Astrocyte (in vitro differentiated cells and primary cell): ENCODE data around the gene BTN2A1. TPM values are rescaled to one million over a fixed set of nuclear protein-coding genes. Genes with fewer than 3 reads are reported as not detected.

Source experiments
- DNase-seq: peaks from one replicate; pipeline ENCODE4 v3.0.0-alpha.2; 2010; ENCODE audit warnings: low read depth
- FAIRE-seq: peaks from 2 replicates; lab custom pipeline; 2011; peaks lifted over from hg19 to GRCh38; lab: Jason Lieb, UNC
- H2AFZ ChIP-seq: 2 replicates; pipeline ENCODE4 v1.6.0; 2012; ENCODE audit warnings: low read depth, low read length, inconsistent platforms
- H3K27ac ChIP-seq: 2 replicates; pipeline ENCODE4 v1.5.1; 2011; ENCODE audit warnings: low read depth, low read length, inconsistent platforms
- H3K27me3 ChIP-seq: 2 replicates; pipeline ENCODE4 v1.6.0; 2011; ENCODE audit warnings: low read length, inconsistent platforms; ENCODE audit not compliant: insufficient read depth
- H3K36me3 ChIP-seq: 2 replicates; pipeline ENCODE4 v1.5.1; 2011; ENCODE audit warnings: low read length, inconsistent platforms; ENCODE audit not compliant: insufficient read depth
- H3K4me1 ChIP-seq: 2 replicates; pipeline ENCODE4 v1.5.1; 2011; ENCODE audit warnings: low read length, inconsistent platforms; ENCODE audit not compliant: insufficient read depth
- H3K4me2 ChIP-seq: 2 replicates; pipeline ENCODE4 v1.6.0; 2012; ENCODE audit warnings: low read length, inconsistent platforms
- H3K4me3 ChIP-seq: 2 replicates; pipeline ENCODE4 v1.5.1; 2011; ENCODE audit warnings: low read depth, mild to moderate bottlenecking, low read length, inconsistent platforms; ENCODE audit not compliant: insufficient read depth
- H3K79me2 ChIP-seq: 2 replicates; pipeline ENCODE4 v1.6.0; 2012; ENCODE audit warnings: mild to moderate bottlenecking, low read length, inconsistent platforms; ENCODE audit not compliant: insufficient read depth
- H3K9ac ChIP-seq: 2 replicates; pipeline ENCODE4 v1.6.0; 2012; ENCODE audit warnings: mild to moderate bottlenecking, low read length, inconsistent platforms
- H3K9me3 ChIP-seq: 2 replicates; pipeline ENCODE4 v1.5.1; 2012; ENCODE audit warnings: low read depth, mild to moderate bottlenecking, low read length, inconsistent platforms; ENCODE audit not compliant: insufficient read depth
- H4K20me1 ChIP-seq: 2 replicates; pipeline ENCODE4 v1.6.0; 2012; ENCODE audit warnings: low read length, inconsistent platforms; ENCODE audit not compliant: insufficient read depth
- H3K27ac Mint-ChIP-seq: one replicate; pipeline ENCODE4 v1.8.0; 2021; ENCODE audit warnings: mild to moderate bottlenecking, mixed read lengths; ENCODE audit not compliant: unreplicated experiment
- H3K27me3 Mint-ChIP-seq: one replicate; pipeline ENCODE4 v1.8.0; 2021; ENCODE audit warnings: low read depth, mixed read lengths; ENCODE audit not compliant: unreplicated experiment
- H3K36me3 Mint-ChIP-seq: one replicate; pipeline ENCODE4 v1.8.0; 2021; ENCODE audit warnings: low read depth, mixed read lengths; ENCODE audit not compliant: unreplicated experiment
- H3K4me1 Mint-ChIP-seq: one replicate; pipeline ENCODE4 v1.8.0; 2021; ENCODE audit warnings: low read depth, mixed read lengths; ENCODE audit not compliant: unreplicated experiment
- H3K4me3 Mint-ChIP-seq: one replicate; pipeline ENCODE4 v1.8.0; 2021; ENCODE audit warnings: mild to moderate bottlenecking, moderate library complexity, mixed read lengths; ENCODE audit not compliant: unreplicated experiment
- H3K9me3 Mint-ChIP-seq: one replicate; pipeline ENCODE4 v1.8.0; 2021; ENCODE audit warnings: mild to moderate bottlenecking, mixed read lengths; ENCODE audit not compliant: unreplicated experiment
- CTCF ChIP-seq: IDR thresholded peaks from 2 replicates; pipeline ENCODE4 v1.5.1; 2011; ENCODE audit warnings: low read depth, mild to moderate bottlenecking, inconsistent platforms, low read length, moderate library complexity; ENCODE audit not compliant: insufficient read depth
- EZH2 ChIP-seq: IDR thresholded peaks from 2 replicates; pipeline ENCODE4 v1.6.1; 2012; ENCODE audit warnings: mild to moderate bottlenecking, low read length, inconsistent platforms; ENCODE audit not compliant: insufficient read depth
- total RNA-seq: library from RNA; stranded (reverse); gene quantifications from 2 replicates; pipeline ENCODE4 v1.2.1, GENCODE V29; 2021

BTN2A1 gene
- total RNA-seq, 1 donor from 2014 or later: 50.4 TPM

- Mint-ChIP-seq H3K36me3 (no peaks in the 10 kb centered on the region), H3K4me3 (no peak overlapping the region), H3K27ac (no peak overlapping the region), H3K4me1 (peaks cover 16% of the 10 kb centered on the region), H3K27me3 (no peaks in the 10 kb centered on the region), H3K9me3 (no peaks in the 10 kb centered on the region)
- no peaks in the 10 kb centered on the region for H3K9me3 ChIP-seq
- no peak overlapping the region for H3K9ac ChIP-seq
- no peak overlapping the region for H3K27ac ChIP-seq
- H3K4me2 ChIP-seq: no peak overlapping the region
- FAIRE-seq (no peak), DNase-seq (no peak)
- TF ChIP-seq CTCF (no peak), EZH2 (no peak)
- H3K27me3 ChIP-seq: no peaks in the 10 kb centered on the region
- H4K20me1 ChIP-seq: no peaks in the 10 kb centered on the region
- no peaks in the 10 kb centered on the region for H3K4me1 ChIP-seq
- no peak overlapping the region for H3K4me3 ChIP-seq
- no peaks in the 10 kb centered on the region for H3K79me2 ChIP-seq
- H2AFZ ChIP-seq: no peak overlapping the region
- H3K36me3 ChIP-seq: no peaks in the 10 kb centered on the region
Observed at GRCh38 chr6:26516481-26517427, 59.0 kb downstream of the BTN2A1 start.

Other genes with a start within 250 kb of the BTN2A1 start
- gene BTN3A2, start 92.8 kb upstream of the BTN2A1 start, total RNA-seq: 31.7 and 34.1 TPM in 2 replicates
- 19.9 and 25.1 TPM in 2 replicates for gene BTN2A2, start 74.8 kb upstream of the BTN2A1 start, total RNA-seq
- gene BTN3A1, start 55.7 kb upstream of the BTN2A1 start, total RNA-seq: 22.2 and 29.9 TPM in 2 replicates
- gene BTN3A3, start 17.5 kb upstream of the BTN2A1 start, total RNA-seq: 4.7 and 6.2 TPM in 2 replicates
- gene BTN1A1, start 42.3 kb downstream of the BTN2A1 start, total RNA-seq: not detected in 2 replicates
- gene HMGN4, start 80.4 kb downstream of the BTN2A1 start, total RNA-seq: 46.2 and 49.4 TPM in 2 replicates
- gene ABT1, start 139.0 kb downstream of the BTN2A1 start, total RNA-seq: 17.1 and 17.3 TPM in 2 replicates
- 25.2 and 27.3 TPM in 2 replicates for gene ZNF322, start 201.8 kb downstream of the BTN2A1 start, total RNA-seq